ENCODE data around the gene PRKAG2.
"Not testable (repeated sequence)": the region's sequence is repeated elsewhere in the genome, so short reads cannot be mapped to it uniquely, and the experiment has no call there.

PRKAG2 gene

DNA sequence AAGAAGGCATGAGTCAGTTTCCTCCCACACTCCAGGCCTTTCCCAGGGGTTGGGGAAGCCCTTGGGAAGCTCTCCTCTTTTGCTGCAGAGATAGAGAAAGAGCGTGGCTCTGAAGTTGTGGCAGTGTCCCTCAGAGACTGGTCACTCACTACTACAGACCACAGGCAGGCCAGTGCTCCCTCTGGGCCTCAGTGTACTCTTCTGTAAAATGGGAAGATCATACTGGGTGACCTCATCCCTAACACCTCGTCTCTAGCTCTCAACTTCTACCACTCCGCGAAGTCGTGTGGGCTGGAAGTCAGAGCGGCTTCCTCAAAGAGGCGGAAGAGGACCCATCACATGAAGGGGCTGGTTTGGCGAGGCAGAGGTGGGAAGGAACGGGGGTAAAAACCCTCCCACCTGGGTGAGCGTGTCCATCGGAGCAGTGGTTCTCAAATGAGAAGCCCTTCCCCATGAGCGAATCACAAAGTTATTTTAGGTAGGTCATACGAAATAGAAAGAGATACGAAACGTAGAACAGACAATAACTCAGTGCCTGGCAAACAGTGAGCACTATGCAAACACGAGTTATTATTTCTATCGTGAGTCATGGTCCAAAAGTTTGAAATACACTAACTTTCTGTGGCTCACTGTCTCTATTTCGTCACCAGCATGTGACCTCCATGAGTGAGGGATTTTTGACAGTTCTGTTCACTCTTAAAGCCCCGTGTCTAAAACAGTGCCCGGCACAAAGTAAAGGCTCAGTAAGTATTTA, 32.7 kb downstream of the PRKAG2 start:
- Histone ChIP-seq H3K4me2 (no peak overlapping the region), H3K4me3 (IDR thresholded peaks at IDR 0.05; ENCODE audit: insufficient read depth, low read depth, low read length) (no peak overlapping the region), H3K27ac (no peak overlapping the region), H3K36me3 (ENCODE audit: insufficient read depth) (no peaks in the 10 kb centered on the region), H4K20me1 (ENCODE audit: insufficient read depth) (no peaks in the 10 kb centered on the region), H3K79me2 (ENCODE audit: insufficient read depth, low read depth) (no peaks in the 10 kb centered on the region), H3K4me1 (ENCODE audit: low read depth, poor library complexity, severe bottlenecking) (no peaks in the 10 kb centered on the region), H3K9ac (no peak overlapping the region), H2AFZ (ENCODE audit: low read depth) (no peak overlapping the region), H3K27me3 (ENCODE audit: insufficient read depth, low read depth) (no peaks in the 10 kb centered on the region)
- TF ChIP-seq, protein P1, sequence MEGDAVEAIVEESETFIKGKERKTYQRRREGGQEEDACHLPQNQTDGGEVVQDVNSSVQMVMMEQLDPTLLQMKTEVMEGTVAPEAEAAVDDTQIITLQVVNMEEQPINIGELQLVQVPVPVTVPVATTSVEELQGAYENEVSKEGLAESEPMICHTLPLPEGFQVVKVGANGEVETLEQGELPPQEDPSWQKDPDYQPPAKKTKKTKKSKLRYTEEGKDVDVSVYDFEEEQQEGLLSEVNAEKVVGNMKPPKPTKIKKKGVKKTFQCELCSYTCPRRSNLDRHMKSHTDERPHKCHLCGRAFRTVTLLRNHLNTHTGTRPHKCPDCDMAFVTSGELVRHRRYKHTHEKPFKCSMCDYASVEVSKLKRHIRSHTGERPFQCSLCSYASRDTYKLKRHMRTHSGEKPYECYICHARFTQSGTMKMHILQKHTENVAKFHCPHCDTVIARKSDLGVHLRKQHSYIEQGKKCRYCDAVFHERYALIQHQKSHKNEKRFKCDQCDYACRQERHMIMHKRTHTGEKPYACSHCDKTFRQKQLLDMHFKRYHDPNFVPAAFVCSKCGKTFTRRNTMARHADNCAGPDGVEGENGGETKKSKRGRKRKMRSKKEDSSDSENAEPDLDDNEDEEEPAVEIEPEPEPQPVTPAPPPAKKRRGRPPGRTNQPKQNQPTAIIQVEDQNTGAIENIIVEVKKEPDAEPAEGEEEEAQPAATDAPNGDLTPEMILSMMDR (conservative IDR thresholded peaks at IDR 0.05; ENCODE audit: low read depth, low read length) = no peak

DNA sequence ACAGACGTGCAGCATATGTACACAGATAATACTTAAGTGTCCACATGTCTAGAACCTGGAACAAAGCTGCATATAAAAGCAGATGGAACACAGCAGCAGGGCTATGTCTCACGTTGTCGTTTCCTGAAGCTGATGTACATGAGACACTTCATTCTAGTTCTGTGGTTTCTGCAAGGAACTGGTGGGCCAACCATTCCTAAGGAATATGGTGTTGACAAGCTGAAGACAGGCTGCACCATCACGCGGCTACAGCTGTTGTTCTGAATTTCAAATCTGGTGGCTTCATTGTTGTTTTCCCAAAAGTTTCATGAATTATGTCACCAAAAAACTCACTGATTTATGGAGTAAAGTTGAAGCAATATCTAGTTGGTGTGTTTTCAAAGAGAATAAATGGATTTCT, 33.7 kb downstream of the PRKAG2 start:
- H3K4me1 ChIP-seq (ENCODE audit: low read depth, poor library complexity, severe bottlenecking) = no peaks in the 10 kb centered on the region

DNA sequence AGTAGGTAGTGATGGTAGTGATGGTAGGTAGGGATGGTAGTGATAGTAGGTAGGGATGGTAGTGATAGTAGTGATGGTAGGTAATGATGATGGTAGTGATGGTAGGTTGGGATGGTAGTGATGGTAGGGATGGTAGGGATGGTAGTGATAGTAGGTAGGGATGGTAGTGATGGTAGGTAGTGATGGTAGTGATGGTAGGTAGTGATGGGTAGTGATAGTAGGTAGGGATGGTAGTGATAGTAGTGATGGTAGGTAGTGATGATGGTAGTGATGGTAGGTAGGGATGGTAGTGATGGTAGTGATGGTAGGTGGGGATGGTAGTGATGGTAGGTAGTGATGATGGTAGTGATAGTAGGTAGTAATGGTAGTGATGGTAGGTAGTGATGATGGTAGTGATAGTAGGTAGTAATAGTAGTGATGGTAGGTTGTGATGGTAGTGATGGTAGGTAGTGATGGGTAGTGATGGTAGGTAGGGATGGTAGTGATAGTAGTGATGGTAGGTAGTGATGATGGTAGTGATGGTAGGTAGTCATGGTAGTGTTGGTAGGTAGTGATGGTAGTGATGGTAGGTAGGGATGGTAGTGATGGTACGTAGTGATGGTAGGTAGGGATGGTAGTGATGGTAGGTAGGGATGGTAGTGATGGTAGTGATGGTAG, 35.4 kb downstream of the PRKAG2 start:
- not testable (repeated sequence) for H4K20me1 ChIP-seq (ENCODE audit: insufficient read depth); H3K27ac ChIP-seq; H3K79me2 ChIP-seq (ENCODE audit: insufficient read depth, low read depth); H2AFZ ChIP-seq (ENCODE audit: low read depth); H3K4me1 ChIP-seq (ENCODE audit: low read depth, poor library complexity, severe bottlenecking); H3K36me3 ChIP-seq (ENCODE audit: insufficient read depth); H3K4me3 ChIP-seq (IDR thresholded peaks at IDR 0.05; ENCODE audit: insufficient read depth, low read depth, low read length); H3K4me2 ChIP-seq; H3K27me3 ChIP-seq (ENCODE audit: insufficient read depth, low read depth); H3K9ac ChIP-seq

More for the DNA sequence above, 33.7 kb downstream of the PRKAG2 start:
- H3K9ac ChIP-seq = no peak overlapping the region
- H3K79me2 ChIP-seq (ENCODE audit: insufficient read depth, low read depth) = no peaks in the 10 kb centered on the region
- no peak overlapping the region for H3K4me3 ChIP-seq (IDR thresholded peaks at IDR 0.05; ENCODE audit: insufficient read depth, low read depth, low read length)
- no peaks in the 10 kb centered on the region for H3K36me3 ChIP-seq (ENCODE audit: insufficient read depth)
- H3K4me2 ChIP-seq = no peak overlapping the region
- H4K20me1 ChIP-seq (ENCODE audit: insufficient read depth) = no peaks in the 10 kb centered on the region
- no peak overlapping the region for H2AFZ ChIP-seq (ENCODE audit: low read depth)
- H3K27ac ChIP-seq = no peak overlapping the region
- H3K27me3 ChIP-seq (ENCODE audit: insufficient read depth, low read depth) = no peaks in the 10 kb centered on the region
- TF ChIP-seq, protein P1 (conservative IDR thresholded peaks at IDR 0.05; ENCODE audit: low read depth, low read length) = no peak

DNA sequence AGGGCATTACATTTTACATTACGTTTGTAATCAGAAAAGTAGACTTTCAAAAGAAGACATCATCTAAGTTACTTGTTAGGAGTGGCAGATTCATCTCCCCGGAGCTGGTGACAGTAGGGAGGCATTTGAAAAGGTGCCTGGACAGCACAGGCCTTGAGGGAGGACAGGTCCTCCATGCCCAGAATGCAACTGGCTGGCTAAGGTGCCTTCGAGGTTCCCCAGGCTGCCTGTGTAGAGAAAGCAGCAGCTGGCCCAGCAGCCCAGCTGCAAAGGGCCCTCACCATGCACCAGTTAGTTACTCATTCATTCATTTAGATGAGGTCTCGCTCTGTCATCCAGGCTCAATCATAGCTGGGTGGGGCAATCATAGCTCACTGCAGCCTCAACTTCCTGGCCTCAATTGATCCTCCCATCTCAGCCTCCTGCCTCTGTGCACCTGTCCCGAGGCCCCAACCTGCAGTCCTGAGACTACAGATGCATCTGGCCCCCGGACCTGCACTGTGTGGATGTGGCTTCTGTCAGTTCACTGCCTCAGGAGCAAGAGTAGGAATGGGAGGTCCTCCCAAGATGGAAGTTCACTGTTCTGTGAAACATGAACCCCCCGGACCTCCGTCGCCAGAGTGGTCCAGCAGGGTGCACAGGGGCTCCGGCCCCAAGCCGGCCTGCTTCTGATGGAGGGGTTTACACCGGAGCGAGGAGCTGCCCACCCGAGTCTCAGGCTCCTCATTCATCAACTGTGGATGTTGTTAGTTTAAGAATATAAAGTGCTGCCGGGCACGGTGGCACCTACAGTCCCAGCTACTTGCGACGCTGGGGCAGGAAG, 36.6 kb downstream of the PRKAG2 start:
- Histone ChIP-seq H3K9ac (no peak overlapping the region), H4K20me1 (ENCODE audit: insufficient read depth) (no peaks in the 10 kb centered on the region), H3K79me2 (ENCODE audit: insufficient read depth, low read depth) (no peaks in the 10 kb centered on the region), H3K27me3 (ENCODE audit: insufficient read depth, low read depth) (no peaks in the 10 kb centered on the region), H3K4me1 (ENCODE audit: low read depth, poor library complexity, severe bottlenecking) (no peaks in the 10 kb centered on the region), H3K36me3 (ENCODE audit: insufficient read depth) (no peaks in the 10 kb centered on the region), H3K27ac (no peak overlapping the region), H3K4me2 (no peak overlapping the region), H2AFZ (ENCODE audit: low read depth) (no peak overlapping the region), H3K4me3 (IDR thresholded peaks at IDR 0.05; ENCODE audit: insufficient read depth, low read depth, low read length) (no peak overlapping the region)
- TF ChIP-seq, protein P1 (conservative IDR thresholded peaks at IDR 0.05; ENCODE audit: low read depth, low read length) = no peak
